Mucosa of rectum (tissue), 2 donors: ENCODE results near the gene CLDN15.
A peak's percentile ranks its signal among the peaks of the same experiment; 100 is the strongest.
"Not testable (repeated sequence)": the region's sequence is repeated elsewhere in the genome, so short reads cannot be mapped to it uniquely, and the experiment has no call there.

Source experiments
- H3K27ac ChIP-seq, 2 donors: one replicate each; pipeline ENCODE4 v1.7.0; 2013; ENCODE audit warnings: inconsistent platforms in 2 of 2, low read depth in 2 of 2, low read length in 2 of 2
- H3K27me3 ChIP-seq, 2 donors: one replicate each; pipeline ENCODE4 v1.7.0; 2013; ENCODE audit warnings: low read length in 2 of 2; ENCODE audit not compliant: control insufficient read depth in 2 of 2, insufficient read depth in 2 of 2
- H3K36me3 ChIP-seq, 2 donors: one replicate each; pipeline ENCODE4 v1.7.0; 2013; ENCODE audit warnings: low read length in 2 of 2; ENCODE audit not compliant: control insufficient read depth in 2 of 2, insufficient read depth in 2 of 2
- H3K4me1 ChIP-seq, 2 donors: one replicate each; pipeline ENCODE4 v1.7.0; 2013; ENCODE audit warnings: low read length in 2 of 2, mild to moderate bottlenecking in 1 of 2; ENCODE audit not compliant: control insufficient read depth in 2 of 2, insufficient read depth in 2 of 2
- H3K4me3 ChIP-seq, 2 donors: one replicate each; pipeline ENCODE4 v1.7.0; 2013; ENCODE audit warnings: low read length in 2 of 2
- H3K9ac ChIP-seq, 2 donors: one replicate each; pipeline ENCODE4 v1.7.0; 2013; ENCODE audit warnings: low read length in 2 of 2, low read depth in 1 of 2, mild to moderate bottlenecking in 1 of 2
- H3K9me3 ChIP-seq, 2 donors: one replicate each; pipeline ENCODE4 v1.7.0; 2013; ENCODE audit warnings: low read length in 2 of 2; ENCODE audit not compliant: control insufficient read depth in 2 of 2
- donor health status: healthy.
- donor health status: Normal muscosa, but diverticular disease.

CLDN15 gene

DNA sequence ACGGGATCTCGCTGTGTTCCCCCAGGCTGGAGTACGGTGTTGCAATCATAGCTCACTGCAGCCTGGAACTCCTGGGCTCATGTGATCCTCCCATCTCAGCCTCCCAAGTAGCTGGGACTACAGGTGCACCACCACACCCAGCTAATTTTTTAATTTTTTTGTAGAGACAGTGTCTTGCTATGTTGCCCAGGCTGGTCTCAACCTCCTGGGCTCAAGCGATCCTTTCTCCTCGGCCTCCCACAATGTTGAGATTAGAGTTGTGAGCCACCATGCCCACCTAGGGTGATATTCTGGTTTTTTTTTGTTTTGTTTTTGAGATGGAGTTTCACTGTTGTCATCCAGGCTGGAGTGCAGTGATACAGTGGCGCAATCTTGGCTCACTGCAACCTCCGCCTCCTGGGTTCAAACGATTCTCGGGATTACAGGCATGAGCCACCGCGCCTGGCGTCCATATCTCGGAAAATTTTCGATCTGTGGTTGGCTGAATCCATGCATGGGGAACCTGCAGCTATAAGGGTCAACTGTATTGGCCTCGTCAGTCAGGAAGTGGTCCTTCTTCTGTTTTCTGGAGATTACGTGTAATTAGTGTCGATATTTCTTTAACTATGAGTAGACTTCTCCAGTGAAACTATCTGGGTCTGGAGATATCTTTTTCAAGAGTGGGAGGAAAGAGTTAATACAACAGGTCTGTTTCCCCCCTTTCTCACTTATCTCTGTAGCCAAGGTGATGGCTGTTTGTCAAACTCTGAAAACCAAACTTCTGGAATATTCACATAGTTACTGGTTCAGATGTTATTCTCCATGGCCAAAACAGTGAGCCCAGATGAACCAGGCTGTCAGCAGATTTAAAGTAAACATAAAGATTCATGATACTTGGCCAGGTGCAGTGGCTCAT lies 28.3 kb upstream of the CLDN15 start:
- H3K9ac ChIP-seq: no peak overlapping the region
- no peaks in the 10 kb centered on the region for H3K4me1 ChIP-seq
- H3K27me3 ChIP-seq: no peaks in the 10 kb centered on the region
- no peak overlapping the region for H3K4me3 ChIP-seq
- H3K9me3 ChIP-seq: no peaks in the 10 kb centered on the region
- H3K27ac ChIP-seq: no peak overlapping the region
- no peaks in the 10 kb centered on the region for H3K36me3 ChIP-seq

DNA sequence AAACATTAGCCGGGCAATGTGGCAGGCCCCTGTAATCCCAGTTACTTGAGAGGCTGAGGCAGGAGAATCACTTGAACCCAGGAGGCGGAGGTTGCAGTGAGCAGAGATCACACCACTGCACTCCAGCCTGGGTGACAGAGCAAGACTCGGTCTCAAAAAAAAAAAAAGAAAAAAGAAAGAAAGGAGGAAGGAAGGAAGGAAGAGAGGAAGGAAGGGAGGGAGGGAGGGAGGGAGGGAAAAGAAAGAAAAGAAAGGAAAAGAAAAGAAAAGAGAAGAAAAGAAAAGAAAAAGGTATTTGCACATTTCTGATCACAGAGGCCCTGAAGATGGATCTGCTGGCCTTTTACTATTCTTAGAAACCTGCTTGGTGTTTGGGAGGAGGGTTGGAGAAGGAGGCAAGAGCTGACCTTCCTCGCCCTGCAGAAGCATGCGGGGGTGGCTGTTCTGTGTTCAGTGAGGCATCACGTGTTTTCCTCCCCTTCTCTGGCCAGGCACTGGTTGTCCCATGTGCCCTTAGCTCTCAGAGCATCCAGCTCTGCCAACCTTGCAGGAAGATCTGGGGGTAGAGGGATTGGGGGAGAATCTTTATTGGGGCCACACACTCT lies 26.6 kb upstream of the CLDN15 start:
- not testable (repeated sequence) for H3K27me3 ChIP-seq, H3K4me3 ChIP-seq, H3K36me3 ChIP-seq, H3K9me3 ChIP-seq, H3K4me1 ChIP-seq, H3K9ac ChIP-seq, H3K27ac ChIP-seq

DNA sequence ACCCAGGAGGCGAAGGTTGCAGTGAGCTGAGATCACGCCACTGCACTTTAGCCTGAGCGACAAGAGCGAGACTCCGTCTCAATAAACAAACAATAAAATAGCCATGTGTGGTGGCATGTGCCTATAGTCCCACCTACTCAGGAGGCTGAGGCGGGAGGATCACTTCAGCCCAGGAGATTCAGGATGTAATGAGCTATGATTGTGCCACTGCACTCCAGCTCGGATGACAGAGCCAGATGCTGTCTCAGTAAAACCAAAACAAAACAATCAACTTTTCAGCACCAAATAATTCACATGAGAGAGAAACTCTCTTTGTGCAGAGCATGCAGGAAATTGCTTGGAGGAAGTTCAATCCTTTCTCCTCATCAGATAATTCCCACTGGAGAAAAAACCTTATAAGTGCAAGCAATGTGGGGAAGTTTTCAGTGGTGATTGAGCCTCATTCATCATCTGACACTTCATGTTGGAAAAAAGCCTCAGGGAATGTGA lies 20.7 kb upstream of the CLDN15 start:
- Histone ChIP-seq H3K27me3 (no peaks in the 10 kb centered on the region), H3K27ac (no peak overlapping the region), H3K9me3 (no peaks in the 10 kb centered on the region), H3K4me3 (no peak overlapping the region), H3K36me3 (no peaks in the 10 kb centered on the region), H3K4me1 (no peaks in the 10 kb centered on the region), H3K9ac (no peak overlapping the region)

DNA sequence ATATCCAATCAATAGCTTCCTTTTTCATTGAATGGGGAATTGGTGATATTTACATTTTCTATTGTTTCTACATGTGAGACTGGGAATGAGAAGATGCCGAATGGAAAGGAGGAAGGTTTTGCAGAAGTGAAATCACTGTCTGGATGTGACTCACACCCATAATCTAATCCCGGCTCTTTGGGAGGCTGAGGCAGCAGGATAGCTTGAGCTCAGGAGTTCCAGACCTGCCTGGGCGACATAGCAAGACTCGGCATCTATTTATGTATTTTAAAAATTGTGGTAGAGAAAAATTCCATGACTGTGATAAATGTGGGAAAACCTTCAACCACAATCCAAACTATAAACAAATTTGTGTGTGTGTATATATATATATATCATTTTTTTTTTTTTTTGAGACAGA lies 18.2 kb upstream of the CLDN15 start:
- H3K4me1 ChIP-seq: peaks cover 5 to 9% of the 10 kb centered on the region in 2 donors
- no peak overlapping the region for H3K27ac ChIP-seq

DNA sequence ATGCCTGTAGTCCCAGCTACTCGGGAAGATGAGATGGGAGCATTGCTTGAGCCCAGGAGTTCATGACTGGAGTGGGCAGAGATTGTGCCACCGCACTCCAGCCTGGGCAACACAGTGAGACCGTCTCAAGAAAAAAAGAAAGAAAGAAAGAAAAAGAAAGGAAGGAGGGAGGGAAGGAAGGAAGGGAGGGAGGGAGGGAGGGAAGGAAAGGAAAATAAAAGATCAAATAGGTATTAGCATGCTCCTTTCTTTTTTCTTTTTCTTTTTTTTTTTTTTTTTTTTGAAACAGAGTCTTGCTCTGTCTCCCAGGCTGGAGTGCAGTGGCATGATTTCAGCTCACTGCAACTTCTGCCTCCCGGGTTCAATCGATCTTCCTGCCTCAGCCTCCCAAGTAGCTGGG lies 15.6 kb upstream of the CLDN15 start:
- not testable (repeated sequence) for H3K4me1 ChIP-seq, H3K27me3 ChIP-seq, H3K36me3 ChIP-seq, H3K9ac ChIP-seq, H3K27ac ChIP-seq, H3K9me3 ChIP-seq
- H3K4me3 ChIP-seq: peak overlapping the region in 1 of 2 donors; percentile 99

More for the DNA sequence above, 18.2 kb upstream of the CLDN15 start:
- H3K36me3 ChIP-seq: no peaks in the 10 kb centered on the region
- no peak overlapping the region for H3K9ac ChIP-seq
- H3K27me3 ChIP-seq: no peaks in the 10 kb centered on the region
- H3K4me3 ChIP-seq: no peak overlapping the region
- no peaks in the 10 kb centered on the region for H3K9me3 ChIP-seq

DNA sequence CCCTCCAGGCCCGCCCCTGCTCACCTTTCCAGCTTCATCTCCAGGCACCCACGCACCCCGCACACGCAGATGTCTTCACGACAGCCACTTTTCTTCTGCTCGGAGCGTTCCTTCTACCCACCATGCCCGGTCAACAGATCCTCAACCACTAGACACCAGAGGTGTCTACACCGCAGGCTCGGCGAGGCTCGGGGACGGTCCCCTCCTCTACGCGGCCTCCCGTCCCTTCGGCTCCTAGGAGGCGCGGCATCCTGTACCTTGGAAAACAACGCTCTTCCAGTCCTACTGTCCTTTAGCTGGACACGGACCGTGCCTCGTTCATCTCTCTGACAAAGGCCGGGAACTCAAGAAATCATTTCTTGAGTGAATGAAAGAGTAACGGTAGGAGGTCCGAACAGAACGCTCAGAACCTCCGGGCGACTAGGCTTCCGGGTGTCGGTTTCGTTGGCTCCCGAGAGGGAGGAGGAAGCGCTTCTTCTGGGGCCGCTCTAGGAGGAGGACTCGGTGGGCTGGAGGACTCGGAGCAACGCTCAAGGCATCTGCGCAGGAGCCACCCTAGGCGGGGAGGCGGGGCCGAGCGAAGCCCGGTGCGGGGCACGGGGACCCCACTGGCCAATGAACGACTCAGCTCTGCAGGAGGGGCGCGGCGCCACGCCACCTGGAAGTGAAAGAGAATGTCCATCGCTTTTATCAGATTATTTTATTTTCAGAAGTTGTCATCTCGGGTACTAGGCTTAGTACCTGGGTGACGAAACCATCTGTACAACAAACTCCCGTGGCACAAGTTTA lies 14.5 kb upstream of the CLDN15 start:
- H3K36me3 ChIP-seq: peaks cover 4 to 5% of the 10 kb centered on the region in 2 donors
- H3K27ac ChIP-seq: peak overlapping the region; percentile 73 to 86
- H3K9me3 ChIP-seq: no peaks in the 10 kb centered on the region
- peak overlapping the region; percentile 87 to 99 for H3K4me3 ChIP-seq
- peaks cover 9 to 10% of the 10 kb centered on the region in 2 donors for H3K4me1 ChIP-seq
- H3K9ac ChIP-seq: peak overlapping the region; percentile 81 to 92
- no peaks in the 10 kb centered on the region for H3K27me3 ChIP-seq

DNA sequence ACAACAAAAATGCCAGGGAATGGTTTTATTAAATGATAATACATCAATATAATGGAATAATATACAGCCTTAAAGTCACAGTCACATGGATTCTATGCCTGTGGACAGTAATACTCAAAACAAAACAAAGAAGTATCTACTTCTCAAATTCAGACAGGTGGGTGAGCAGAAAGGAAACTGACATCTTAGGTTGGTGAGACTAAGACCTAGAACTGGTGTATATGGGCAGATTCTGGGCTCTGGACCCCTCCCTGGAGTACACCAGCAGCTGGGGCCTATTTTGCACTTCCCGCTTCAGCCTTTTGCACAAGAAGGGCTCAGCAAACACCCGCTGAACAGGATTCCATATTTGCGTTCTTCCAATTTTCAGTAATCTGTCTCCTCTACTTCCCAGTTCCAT lies 12.7 kb upstream of the CLDN15 start:
- Histone ChIP-seq H3K4me3 (no peak overlapping the region), H3K9me3 (no peaks in the 10 kb centered on the region), H3K27me3 (no peaks in the 10 kb centered on the region), H3K9ac (no peak overlapping the region), H3K4me1 (peaks cover 10 to 11% of the 10 kb centered on the region in 2 donors), H3K27ac (no peak overlapping the region), H3K36me3 (peaks cover 4 to 5% of the 10 kb centered on the region in 2 donors)

DNA sequence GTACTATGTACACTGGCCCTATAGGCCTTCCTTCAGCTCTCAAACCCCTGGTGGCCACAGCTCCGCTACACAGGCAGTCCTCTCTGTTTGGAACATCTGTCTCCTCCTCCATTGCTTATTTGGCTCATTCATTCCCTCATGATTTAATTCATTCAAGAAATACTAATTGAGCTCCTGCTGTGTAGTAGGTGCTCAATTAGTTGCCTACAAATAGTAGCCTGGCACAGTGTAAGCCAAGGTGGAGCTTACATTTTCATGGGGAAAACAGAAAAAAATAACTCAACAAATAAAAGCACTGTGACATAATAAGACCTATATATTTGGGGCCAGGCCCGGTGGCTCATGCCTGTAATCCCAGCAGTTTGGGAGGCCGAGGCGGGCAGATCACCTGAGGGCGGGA lies 10.7 kb upstream of the CLDN15 start:
- no peak overlapping the region for H3K9ac ChIP-seq
- H3K9me3 ChIP-seq: no peaks in the 10 kb centered on the region
- H3K27me3 ChIP-seq: no peaks in the 10 kb centered on the region
- no peak overlapping the region for H3K27ac ChIP-seq
- H3K4me3 ChIP-seq: no peak overlapping the region
- peaks cover 23 to 25% of the 10 kb centered on the region in 2 donors for H3K4me1 ChIP-seq
- H3K36me3 ChIP-seq: peaks cover 4 to 5% of the 10 kb centered on the region in 2 donors

DNA sequence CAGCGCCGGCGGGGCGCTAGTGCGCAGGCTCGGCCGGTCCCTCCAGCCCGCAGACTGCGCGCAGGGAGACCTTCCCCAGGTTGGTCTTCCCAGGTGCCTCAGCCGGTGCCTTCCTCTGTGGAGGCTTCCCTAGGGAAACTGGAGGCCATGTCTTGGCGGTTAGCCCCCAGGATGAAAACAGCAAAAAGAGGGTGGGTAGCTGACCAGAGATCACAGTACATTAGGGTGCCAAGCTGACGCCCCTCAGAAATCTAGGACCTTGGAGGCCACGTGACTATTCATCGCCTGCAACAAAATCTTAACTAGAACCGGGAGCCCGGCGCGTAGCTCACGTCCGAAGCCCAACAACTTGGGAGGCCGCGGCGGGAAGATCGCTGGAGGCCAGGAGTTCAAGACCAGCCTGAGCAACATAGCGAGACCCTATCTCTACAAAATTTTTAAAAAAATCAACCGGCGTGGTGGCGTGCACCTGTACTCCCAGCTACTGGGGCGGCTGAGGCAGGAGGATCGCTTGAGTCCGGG lies 7.6 kb upstream of the CLDN15 start:
- Histone ChIP-seq H3K27me3 (no peaks in the 10 kb centered on the region), H3K9me3 (no peaks in the 10 kb centered on the region), H3K4me1 (peaks cover 17 to 22% of the 10 kb centered on the region in 2 donors), H3K9ac (peak overlapping the region; percentile 96 to 98), H3K4me3 (peak overlapping the region; percentile 99 to 100), H3K36me3 (peaks cover 14 to 17% of the 10 kb centered on the region in 2 donors), H3K27ac (peak overlapping the region; percentile 98 to 99)
